Left colon (tissue), 2 donors: ENCODE measurements around the gene ZBTB40. TPM values are rescaled to one million over a fixed set of nuclear protein-coding genes. Genes with fewer than 3 reads are reported as not detected.

Source experiments
- ATAC-seq: fragments of 200-7000 bp; cut with Tn5 transposase; one replicate; pipeline ENCODE4 v1.9.1; 2020; ENCODE audit warnings: mild to moderate bottlenecking, moderate library complexity
- DNase-seq, 2 donors: peaks; one replicate each; pipeline ENCODE4 v3.0.0-alpha.2; 2020
- intact Hi-C, 2 donors: fragments of 100-400 bp; cut with DNase I in 1 of 2; cut with micrococcal nuclease in 1 of 2; formaldehyde crosslinking; loops; one replicate each; pipeline versions ENCODE4 v1.11.2 to v1.14.0; 2022; cut with DNase I, micrococcal nuclease
- total RNA-seq, 2 donors: library from RNA; stranded (reverse); fragmentation: NEBNext Ultra II Directional; extraction: Animal tissue kit (Norgen Biotek cat#: 25700); gene quantifications; one replicate each; pipeline ENCODE4 v1.2.1, GENCODE V29; 2021
- donor health status: DM: no; HTN: no; CAD: no.
- donor health status: DM: yes; HTN: yes; CAD: no.

Gene ZBTB40
- total RNA-seq, 2 donors from 2014 or later: 12.7 to 14.0 TPM

DNA sequence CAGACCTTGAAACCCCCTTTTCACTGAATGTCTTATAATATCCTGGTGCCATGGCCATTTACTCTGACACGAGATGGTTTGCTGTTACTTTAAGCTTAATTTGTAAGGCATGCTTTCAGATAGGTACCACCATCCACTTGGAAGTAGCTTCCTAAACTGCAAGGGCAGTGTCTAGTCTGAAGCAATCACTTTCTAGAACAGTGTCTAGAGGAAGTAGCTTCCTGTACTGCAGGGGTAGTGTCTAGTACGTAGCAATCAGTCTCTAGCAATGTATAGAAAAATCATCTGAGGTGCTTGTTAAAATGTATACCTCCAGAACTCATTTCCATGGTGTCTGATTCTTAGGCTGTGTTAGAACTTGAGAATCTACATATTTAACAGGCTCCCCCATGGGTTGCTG lies 42.5 kb downstream of the ZBTB40 start:
- DNase-seq (no peak), ATAC-seq (no peak)
- intact Hi-C loops: no loop called here

DNA sequence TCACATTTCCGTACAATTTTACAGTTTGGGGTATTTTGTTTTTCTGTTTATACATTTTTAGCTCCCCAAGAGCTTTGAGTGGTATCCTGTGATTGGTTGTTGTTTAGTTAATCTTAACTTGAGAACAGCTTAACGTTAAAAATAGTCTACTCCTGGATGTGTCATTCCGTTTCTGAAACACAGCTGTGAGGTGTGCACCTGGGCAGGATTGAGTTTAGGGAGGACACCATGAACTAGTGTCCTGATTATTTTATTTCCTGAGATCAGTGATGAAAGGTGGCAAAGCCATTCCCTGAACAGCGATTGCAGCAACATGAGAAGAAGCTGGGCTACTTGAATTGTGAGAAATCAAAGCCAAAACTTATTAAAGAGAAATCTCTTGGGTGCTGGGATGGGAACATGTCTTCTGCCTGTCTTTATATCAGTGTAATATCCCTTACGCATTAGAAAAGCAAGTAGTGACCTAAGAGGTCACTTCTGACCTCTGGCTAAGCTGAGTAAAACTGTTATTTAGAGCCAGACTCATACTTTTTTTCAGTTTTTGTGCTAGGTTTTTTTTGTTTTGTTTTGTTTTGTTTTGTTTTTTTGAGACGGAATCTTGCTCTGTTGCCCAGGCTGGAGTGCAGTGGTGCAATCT lies 43.4 kb downstream of the ZBTB40 start:
- ATAC-seq (no peak), DNase-seq (no peak)
- intact Hi-C loops: no loop called here

DNA sequence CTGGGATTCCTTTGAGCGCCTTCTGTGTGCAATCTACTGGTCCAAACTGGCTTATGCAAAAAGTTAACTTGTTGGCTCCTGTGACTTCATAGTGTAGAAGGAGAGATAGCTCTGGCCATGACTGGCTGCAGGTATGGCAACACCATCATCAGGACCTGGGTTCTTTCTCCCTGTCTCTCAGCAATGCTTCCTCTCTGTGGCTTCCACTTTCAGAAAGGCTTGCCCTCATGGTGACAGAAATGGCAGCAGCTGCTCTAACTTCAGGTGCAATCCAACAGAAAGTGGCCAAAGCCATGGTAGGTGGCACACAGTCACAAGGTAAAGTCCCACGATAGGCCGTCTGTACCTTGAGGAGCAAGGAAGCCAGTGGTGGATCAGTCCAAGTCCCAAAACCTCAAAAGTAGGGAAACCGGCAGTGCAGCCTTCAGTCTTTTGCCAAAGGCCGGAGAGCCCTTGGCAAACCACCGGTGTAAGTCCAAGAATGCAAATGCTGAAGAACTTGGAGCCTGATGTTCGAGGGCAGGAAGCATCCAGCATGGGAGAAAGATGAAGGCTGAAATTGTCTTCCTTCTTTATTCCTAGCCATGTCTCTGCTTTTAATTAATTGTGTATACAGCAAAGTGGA lies 45.0 kb downstream of the ZBTB40 start:
- no peak for DNase-seq
- intact Hi-C loops: no loop called here
- ATAC-seq: no peak

DNA sequence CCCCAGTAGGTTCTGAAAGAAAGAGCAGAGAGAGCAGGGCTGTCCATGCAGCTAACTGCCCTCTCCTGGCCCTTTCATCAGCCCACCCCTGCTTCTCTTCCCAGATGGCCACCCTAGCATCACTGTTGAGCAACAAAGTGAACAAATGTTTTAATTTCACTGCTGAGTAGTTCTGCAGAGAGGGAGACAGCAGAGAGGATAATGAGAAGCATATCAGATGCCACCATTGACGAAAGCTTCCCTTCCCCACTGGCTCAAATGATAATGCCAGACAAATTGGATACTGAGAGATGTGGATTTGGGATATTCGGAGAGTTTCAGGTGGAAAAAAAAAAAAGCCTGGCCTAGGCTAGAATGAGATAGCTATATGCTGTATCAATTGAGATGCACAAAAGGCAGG lies 46.8 kb downstream of the ZBTB40 start:
- no peak for DNase-seq
- intact Hi-C loops: no loop called here
- ATAC-seq: no peak

DNA sequence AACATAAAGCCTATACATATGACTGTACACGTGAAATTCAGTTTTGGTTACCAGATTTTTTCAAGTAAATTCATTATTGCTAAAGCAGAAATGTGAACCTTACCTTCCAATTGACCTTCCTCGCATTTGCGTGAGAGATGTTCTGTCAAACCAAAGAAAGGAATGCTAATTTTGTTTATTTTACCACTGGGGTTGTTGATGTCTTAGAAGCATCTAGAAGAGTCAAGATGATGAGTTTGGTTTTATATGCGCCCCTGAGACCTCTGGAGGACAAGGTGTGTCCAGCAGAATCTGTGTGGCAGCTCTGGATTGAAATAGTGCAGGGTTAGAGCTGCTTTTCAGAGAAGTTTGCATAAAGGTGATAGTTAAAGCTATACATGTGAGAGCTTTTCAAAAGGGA lies 48.4 kb downstream of the ZBTB40 start:
- DNase-seq (no peak), ATAC-seq (no peak)
- intact Hi-C loops: no loop called here

DNA sequence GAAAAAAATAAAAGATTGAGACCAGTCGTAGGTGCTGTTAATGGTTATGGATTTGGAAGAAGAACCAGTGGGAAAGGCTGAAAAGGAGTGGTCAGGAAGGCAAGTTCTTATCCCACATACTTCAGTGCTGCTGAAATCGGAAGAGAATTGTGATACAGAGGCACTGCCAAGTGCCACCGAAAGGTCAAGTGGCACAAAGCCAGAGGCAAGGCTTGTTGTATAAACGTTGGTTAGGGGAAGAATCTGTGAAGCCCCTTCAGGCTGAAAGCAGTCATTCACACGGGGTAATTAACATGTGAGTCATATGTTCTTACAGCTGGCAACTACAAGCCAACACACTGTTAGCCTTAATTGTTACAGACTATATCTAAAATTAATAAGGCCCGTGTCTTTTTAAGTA lies 48.8 kb downstream of the ZBTB40 start:
- intact Hi-C loops: no loop called here
- ATAC-seq: peak; percentile 49
- DNase-seq: peak in 1 of 2 donors; percentile 22

DNA sequence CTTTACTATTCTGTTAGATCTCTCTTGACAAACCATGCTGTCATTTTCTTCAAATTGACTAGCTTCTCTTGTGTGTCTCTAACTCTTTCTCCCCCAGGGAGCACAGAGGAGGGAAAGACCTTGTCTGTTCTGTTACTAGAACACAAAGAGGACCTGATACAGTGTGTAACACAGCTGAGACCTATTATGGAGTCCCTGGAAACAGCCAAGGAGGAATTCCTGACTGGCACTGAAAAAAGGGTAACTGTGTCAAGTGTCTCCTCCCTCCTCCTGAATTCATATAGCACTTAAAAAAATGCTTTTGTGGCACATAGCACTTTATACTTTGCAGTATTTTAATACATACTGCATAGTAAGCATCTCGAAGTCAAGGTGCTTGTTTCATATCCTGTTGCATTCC lies 50.6 kb downstream of the ZBTB40 start:
- ATAC-seq (no peak), DNase-seq (no peak)
- intact Hi-C loops: no loop called here

DNA sequence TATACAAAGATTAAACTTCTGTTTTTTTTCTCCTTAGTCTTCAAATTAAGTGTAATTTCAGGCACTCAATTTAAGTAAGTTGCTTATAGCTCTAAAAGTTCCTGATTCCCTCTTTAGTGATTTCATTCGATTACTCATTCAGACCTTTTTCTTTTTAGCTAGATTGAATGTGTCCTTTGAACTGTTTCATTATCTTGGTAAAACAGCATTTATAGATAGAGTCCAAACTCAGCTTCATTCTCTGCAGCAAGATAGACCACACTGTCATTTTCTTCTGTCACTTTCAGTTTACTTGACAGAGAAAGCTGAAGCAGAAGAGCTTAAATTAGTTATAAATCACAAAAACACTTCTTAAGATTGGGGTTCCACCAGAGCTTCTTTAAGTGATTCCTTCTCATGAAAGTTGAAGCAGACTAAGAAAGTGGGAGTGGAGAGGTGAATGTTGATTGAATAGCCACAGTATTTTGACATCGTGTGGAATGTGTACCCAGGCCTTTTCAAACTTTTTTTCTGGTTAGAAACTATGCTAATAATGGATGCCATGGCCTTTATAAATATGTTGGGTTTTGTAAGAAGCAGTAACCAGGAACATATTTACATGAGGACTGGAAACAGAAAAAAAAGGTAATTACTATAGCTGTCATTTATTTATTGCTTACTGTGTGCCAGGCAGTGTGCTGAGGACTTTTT lies 52.2 kb downstream of the ZBTB40 start:
- DNase-seq (no peak), ATAC-seq (no peak)
- intact Hi-C loops: no loop called here

DNA sequence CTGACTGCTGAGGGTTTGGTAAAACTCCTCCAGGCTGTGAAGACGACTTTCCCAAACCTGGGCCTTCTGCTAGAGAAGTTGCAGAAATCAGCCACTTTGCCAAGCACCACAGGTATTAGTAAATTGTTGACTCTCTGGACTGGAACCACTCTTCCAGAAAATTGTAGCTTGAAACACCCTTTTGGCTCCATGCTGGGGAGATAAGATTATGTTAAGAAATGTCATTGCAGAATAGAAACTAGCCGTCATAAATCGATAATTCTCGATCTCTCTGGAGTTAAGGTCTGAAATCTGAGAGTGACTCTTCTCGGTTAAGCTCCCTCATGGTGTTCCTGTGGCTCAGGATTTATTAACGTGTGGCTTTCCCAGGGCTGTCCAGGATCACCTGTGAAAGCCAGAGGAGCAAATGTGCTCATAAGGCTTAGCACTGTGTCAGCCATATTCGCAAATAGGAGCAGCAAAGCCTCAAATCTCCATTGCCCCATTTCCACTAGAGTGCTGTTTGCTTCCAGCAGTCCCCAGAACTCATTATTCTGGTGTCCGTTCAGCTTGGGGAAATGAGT lies 54.6 kb downstream of the ZBTB40 start:
- intact Hi-C loops: no loop called here
- ATAC-seq: no peak
- no peak for DNase-seq

DNA sequence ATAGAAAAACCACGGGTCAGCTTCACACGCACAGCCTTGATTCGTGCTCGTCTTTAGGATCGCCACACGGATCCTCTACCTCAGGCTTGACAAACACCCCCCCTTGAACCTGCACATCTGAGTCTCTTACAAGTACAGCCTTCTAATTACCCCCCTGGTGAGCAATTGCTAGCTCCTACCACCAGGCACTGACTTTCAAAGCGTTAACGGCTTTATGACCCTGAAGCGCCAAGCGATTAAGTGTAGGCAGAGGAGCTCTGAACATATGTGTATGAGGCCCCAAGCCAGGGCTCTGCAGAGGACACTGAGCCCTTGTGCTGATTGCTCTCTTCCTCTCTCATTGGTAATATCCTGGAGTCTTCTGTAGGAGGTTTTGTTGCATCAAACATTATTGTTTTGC lies 55.9 kb downstream of the ZBTB40 start:
- intact Hi-C loops: no loop called here
- DNase-seq: no peak
- no peak for ATAC-seq

DNA sequence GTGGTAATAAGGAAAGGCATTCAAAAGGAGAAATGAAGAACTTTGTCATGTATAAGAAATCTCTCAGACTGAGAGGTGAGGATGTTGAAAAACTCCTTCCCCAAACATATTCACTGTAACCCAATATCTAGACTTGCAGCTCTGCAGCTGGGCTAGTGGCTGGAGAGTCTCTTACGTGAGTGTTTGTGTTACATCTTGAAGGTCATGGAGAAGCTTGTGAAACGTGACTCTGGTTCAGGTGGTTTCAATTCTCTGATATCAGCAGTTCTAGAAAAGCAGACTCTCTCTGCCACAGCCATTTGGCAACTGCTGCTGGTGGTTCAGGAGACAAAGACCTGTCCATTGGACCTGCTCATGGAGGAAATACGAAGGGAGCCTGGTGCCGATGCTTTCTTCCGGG lies 56.7 kb downstream of the ZBTB40 start:
- DNase-seq (no peak), ATAC-seq (no peak)
- intact Hi-C loops: no loop called here

DNA sequence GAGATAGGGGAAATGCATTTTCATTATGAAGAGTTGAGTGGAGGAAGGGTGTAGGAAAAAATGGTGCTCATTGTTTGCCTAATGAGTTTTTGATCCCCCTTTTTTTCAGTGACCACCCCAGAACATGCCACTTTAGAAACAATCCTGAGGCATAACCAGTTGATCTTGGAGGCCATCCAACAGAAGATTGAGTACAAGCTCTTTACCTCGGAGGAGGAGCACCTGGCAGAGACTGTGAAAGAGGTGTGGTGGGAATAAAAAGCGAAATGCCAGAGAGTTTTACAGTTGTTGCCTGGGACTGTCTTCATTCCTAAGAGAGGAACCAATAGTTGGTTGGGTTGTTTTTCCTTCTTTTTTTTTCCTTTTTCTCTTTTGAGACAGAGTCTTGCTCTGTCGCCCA lies 57.3 kb downstream of the ZBTB40 start:
- DNase-seq: peak in 1 of 2 donors; percentile 23
- ATAC-seq: peak; percentile 95
- intact Hi-C loops: no loop called here

DNA sequence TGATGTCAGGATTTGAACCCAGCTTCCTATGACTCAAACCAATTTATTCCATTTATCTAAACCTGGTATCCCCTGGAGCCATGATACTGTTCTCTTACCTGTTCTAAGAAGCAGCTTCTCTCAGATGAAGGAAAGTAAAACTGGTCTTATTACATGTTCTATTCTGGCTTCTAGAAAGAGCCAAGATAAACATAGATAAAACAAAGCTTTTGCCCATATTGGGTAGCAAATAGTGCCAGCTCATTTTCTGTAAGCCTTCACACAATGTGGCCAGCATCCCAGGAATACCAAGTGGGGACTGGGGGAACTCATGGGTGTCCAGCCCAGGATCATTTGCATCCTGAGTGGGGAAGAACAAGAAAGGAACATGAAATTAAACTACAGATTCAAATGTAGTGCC lies 58.2 kb downstream of the ZBTB40 start:
- ATAC-seq (no peak), DNase-seq (no peak)
- intact Hi-C loops: no loop called here

DNA sequence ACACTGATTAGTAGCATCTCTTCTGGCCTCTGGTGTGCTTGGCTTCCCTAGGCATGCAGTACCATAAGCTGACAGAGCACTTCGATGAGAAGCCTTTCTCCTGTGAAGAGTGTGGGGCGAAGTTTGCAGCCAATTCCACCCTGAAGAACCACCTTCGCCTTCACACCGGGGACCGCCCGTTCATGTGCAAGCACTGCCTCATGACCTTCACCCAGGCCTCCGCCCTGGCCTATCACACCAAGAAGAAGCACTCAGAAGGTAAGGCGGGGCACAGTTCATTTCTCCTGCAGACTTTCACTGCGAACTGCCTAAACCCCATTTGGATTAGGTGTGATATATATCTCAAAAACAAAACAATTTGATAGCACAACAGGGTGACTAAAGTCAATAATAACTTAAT lies 61.2 kb downstream of the ZBTB40 start:
- ATAC-seq (peak; percentile 77), DNase-seq (peak in 1 of 2 donors; percentile 16)
- intact Hi-C loops: no loop called here

DNA sequence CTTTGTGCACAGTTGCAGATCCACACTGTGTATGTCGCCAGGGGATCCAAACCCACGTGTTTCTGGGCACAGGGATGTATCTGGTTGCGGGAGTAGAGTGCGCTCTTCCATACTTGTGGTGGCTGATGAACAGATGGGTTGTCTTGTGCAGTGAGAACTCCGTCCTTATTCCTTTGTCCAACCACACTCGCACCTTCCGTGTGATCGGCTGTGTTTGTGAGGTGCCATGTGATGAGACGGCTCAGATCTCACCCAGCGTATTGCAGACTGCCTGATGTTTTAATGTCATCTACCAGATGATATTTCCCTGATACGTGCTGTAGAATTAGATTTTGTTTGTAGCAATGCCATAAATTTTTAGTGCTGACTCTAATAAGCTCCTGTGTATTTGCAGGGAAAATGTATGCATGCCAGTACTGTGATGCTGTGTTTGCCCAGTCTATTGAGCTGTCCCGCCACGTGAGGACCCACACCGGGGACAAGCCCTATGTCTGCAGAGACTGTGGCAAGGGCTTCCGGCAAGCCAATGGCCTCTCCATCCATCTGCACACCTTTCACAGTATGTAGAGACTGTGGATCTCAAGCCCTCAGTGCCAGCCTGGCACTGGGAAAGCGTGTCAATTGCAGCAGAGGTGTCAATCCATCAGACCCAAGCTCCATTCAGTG lies 65.4 kb downstream of the ZBTB40 start:
- no peak for ATAC-seq
- intact Hi-C loops: no loop called here

DNA sequence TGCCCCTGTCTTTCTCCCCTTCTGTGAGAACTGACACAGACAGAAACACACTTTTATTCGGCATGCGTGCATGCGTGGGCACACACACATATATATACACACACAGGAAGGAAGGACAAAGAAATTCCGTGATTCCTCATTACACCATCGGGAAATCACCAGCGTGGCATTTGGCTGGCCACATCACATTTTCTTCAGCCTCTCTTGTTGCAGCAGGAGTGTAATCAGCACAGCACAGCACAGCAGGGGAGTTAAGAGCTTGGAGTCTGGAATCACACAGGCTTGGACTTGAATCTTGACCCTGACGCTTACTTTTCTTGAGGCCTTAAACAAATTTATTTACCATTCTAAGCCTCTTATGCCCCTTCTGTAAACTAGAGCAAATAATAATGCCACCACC lies 66.3 kb downstream of the ZBTB40 start:
- intact Hi-C loops: no loop called here

More for the DNA sequence above, 65.4 kb downstream of the ZBTB40 start:
- DNase-seq: no peak

DNA sequence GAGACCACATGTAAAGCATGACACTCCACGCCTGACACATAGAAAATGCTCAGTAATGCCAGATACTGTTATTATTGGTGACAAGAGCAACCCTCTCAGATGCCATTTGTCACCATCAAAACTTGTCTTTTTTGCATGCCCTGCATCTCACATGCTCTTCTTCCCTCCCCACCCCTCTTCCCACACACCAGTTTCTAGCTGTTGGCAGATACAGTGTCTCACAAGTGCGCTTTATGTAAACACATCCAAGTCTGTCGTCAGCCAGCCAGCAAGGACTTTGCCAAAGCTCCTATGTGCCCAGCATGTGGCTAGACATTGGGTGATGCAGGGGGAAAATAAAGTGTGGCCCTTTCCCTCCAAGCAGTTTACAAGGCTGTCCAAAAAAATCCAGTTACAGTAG lies 66.7 kb downstream of the ZBTB40 start:
- intact Hi-C loops: no loop called here
- DNase-seq (no peak), ATAC-seq (no peak)

More for the DNA sequence above, 66.3 kb downstream of the ZBTB40 start:
- DNase-seq (no peak), ATAC-seq (no peak)

DNA sequence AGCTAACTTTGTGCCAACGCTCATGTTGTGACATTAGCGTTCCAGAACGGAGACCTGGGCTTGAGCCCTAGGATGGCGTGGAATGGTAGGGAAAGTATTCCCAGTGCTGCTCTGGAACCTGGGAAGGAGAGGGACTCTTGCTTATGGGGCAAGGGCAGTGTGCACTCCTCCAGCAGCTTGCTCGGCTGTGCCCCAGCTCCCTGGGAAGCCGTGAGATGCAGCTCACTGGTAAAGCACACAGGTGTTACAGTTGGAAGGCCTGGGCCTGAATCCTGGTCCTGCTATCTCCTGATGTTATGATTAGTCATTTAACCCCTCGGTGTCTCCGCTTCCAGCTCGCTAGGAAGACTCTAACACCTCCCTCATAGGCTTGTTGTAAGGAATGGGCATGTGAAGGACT lies 69.2 kb downstream of the ZBTB40 start:
- no peak for ATAC-seq
- DNase-seq: no peak
- intact Hi-C loops: no loop called here

DNA sequence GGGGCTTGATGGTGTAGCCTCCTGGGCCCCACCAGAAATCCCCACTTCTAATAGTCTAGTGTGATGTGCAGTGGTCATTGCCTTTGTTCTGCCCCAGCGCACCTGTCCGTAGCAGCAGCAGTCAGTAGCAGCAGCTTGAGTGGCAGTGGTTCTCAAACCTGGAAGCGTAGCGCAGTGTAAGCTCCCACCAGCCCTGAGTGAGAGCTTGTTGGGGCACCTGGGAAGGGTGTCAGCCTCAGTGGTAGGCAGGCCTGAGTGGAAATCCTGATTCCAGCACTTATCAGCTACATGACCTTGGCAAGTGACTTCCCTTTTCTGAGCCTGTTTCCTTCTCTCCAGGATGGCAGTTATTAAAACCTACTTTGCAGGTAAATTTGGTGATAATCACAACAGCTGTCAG lies 70.0 kb downstream of the ZBTB40 start:
- DNase-seq: no peak
- intact Hi-C loops: no loop called here
- ATAC-seq: no peak
